Jurkat, Clone E6-1 (cell line): ENCODE measurements around the gene CREB5.

ENCODE experiments used
- DNase-seq: peaks from one replicate; pipeline ENCODE4 v3.0.0-alpha.2; 2011; ENCODE audit warnings: low read depth, low spot score
- H3K4me3 ChIP-seq: 2 replicates; pipeline ENCODE4 v1.5.1; 2011; ENCODE audit warnings: mild to moderate bottlenecking, low read length, control low read depth, moderate library complexity

Gene CREB5

GRCh38 chr7:28868712-28869111 lies 456.4 kb downstream of the CREB5 start:
- no peak for DNase-seq
- no peak overlapping the region for H3K4me3 ChIP-seq

GRCh38 chr7:28871077-28871476 lies 458.8 kb downstream of the CREB5 start:
- H3K4me3 ChIP-seq, result no peak overlapping the region
- no peak for DNase-seq

DNA sequence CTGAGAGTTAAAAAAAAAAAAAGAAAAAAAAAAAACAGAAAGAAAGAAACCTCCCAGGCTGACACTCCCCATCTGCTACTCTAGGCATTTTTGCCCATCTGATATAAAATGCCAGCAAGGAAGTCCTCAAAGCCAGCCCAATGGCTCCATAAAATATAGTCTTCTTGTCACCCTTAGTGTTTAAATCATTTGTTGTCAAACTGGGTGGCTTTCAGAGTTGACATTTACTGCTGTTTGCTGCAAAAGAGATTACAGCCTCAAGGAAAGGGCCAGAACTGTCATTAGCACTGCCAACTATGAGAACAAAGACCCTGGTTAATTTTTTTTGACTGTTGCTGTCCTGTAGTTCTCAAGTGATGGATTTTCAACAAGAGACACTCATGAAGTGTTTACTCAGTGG lies 459.3 kb downstream of the CREB5 start:
- DNase-seq, result no peak

GRCh38 chr7:28872226-28872625 lies 459.9 kb downstream of the CREB5 start:
- DNase-seq, result no peak
- H3K4me3 ChIP-seq, result no peak overlapping the region

More for the DNA sequence above, 459.3 kb downstream of the CREB5 start:
- H3K4me3 ChIP-seq, result no peak overlapping the region

GRCh38 chr7:28873365-28873764 lies 461.0 kb downstream of the CREB5 start:
- H3K4me3 ChIP-seq, result no peak overlapping the region
- DNase-seq, result no peak

DNA sequence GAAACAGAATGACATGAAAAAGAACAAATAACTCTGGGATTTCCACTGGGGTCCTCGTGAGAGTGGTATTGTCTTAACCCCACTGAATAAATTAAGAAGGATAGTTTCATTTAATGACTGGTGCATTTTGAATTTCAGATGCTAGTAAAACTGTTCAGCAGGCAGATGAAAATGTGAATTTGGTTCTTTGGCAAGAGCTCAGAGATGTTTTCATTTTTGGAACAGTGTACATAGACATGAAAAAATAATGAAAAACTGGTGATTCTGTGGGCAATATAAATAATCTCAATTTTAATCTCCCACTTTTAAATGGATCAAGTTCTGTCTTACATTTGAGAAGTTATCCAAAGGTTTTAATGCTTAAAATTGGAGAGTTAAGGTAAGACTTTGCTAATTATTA lies 461.7 kb downstream of the CREB5 start:
- DNase-seq, result no peak
- no peak overlapping the region for H3K4me3 ChIP-seq
